Measurements from ENCODE around the gene HTR1D.

GRCh38 chr1:23168079-23168444 lies 49.2 kb downstream of the HTR1D start:
- TF ChIP-seq CTCF (IDR thresholded peaks at IDR 0.05) (no peak), POLR2AphosphoS5 (IDR thresholded peaks at IDR 0.05) (no peak)
